Vagina (tissue), 2 donors: ENCODE measurements around the gene KLHL21.

Source experiments
- CTCF ChIP-seq, 3 experiments: fragments of 450-650 bp in 2 of 3; fragments of 200-600 bp in 1 of 3; sonication (generic) in 1 of 3; IDR thresholded peaks; one replicate each; pipeline ENCODE4 v1.5.1; 2017 to 2019; ENCODE audit warnings: antibody characterized with exemption in 3 of 3, mild to moderate bottlenecking in 2 of 3, moderate library complexity in 2 of 3
- POLR2A ChIP-seq, 2 donors: fragments of 450-650 bp; IDR thresholded peaks; one replicate each; pipeline ENCODE4 v1.6.1; 2017; ENCODE audit warnings: antibody characterized with exemption in 2 of 2, mild to moderate bottlenecking in 2 of 2, moderate library complexity in 2 of 2
- POLR2AphosphoS5 ChIP-seq, 2 donors: sonication (generic); formaldehyde crosslinking; IDR thresholded peaks; one replicate each; pipeline ENCODE4 v1.9.0; 2017; ENCODE audit warnings: antibody characterized with exemption in 2 of 2, mild to moderate bottlenecking in 2 of 2, low read depth in 1 of 2; ENCODE audit not compliant: insufficient read depth in 1 of 2

- TF ChIP-seq CTCF (IDR thresholded peaks at IDR 0.05) (no peak), POLR2A (IDR thresholded peaks at IDR 0.05) (no peak), POLR2AphosphoS5 (IDR thresholded peaks at IDR 0.05; ENCODE audit: insufficient read depth in 1 of 2, low read depth in 1 of 2) (no peak)
These were observed 55.4 kb downstream of the KLHL21 start for GRCh38 chr1:6547301-6547700.
